ENCODE results near the gene BRD2. TPM values are rescaled to one million over a fixed set of nuclear protein-coding genes. Genes with fewer than 3 reads are reported as not detected.

The BRD2 gene
- total and polyA plus RNA-seq, 9 of the 15 experiments (the other 6 are each of a cell fraction or from before 2014, with no cell fraction given), result 19.0 to 252 (median 181) TPM

- TF ChIP-seq DEAF1 (CRISPR knock-in tag; IDR thresholded peaks at IDR 0.05) (peak; percentile 43), FUS (optimal IDR thresholded peaks at IDR 0.05; ENCODE audit: low read depth, low read length) (no peak), CTCF (IDR thresholded peaks at IDR 0.05 in 2 of 3, conservative IDR thresholded peaks at IDR 0.05 in 1 of 3; ENCODE audit: insufficient read depth in 2 of 3, low read depth in 1 of 3, low read length in 3 of 3) (peak; percentile 74 to 92 (median 77)), ETS2 (tag; IDR thresholded peaks at IDR 0.05; ENCODE audit: borderline replicate concordance, poor library complexity, severe bottlenecking) (no peak), SREBF2 (CRISPR knock-in tag; IDR thresholded peaks at IDR 0.05) (no peak), NR2F6 (CRISPR knock-in tag; IDR thresholded peaks at IDR 0.05) (no peak), TEAD4 (IDR thresholded peaks at IDR 0.05; ENCODE audit: low read length) (peak; percentile 12; the same call in 1 of the 2 replicates), TEAD4 (CRISPR knock-in tag; IDR thresholded peaks at IDR 0.05; ENCODE audit: borderline replicate concordance) (no peak), SMC3 (conservative IDR thresholded peaks at IDR 0.05; ENCODE audit: insufficient read depth, low read depth, low read length) (peak; percentile 76), ZNF140 (CRISPR knock-in tag; IDR thresholded peaks at IDR 0.05) (no peak), PTRF (tag; IDR thresholded peaks at IDR 0.05) (no peak), GTF2F1 (IDR thresholded peaks at IDR 0.05; ENCODE audit: low read depth, low read length) (no peak), PBX2 (CRISPR knock-in tag; IDR thresholded peaks at IDR 0.05; ENCODE audit: low read depth) (no peak), PBX2 (tag; conservative IDR thresholded peaks at IDR 0.05; ENCODE audit: low read depth) (no peak), BRF2 (IDR thresholded peaks at IDR 0.05; ENCODE audit: borderline replicate concordance, insufficient read depth, insufficient read length) (no peak), SMAD2 (IDR thresholded peaks at IDR 0.05; ENCODE audit: low read depth, low read length) (no peak), BDP1 (IDR thresholded peaks at IDR 0.05; ENCODE audit: insufficient read depth, insufficient read length) (no peak), HCFC1 (IDR thresholded peaks at IDR 0.05; ENCODE audit: low read depth, low read length) (no peak), ZBTB8A (IDR thresholded peaks at IDR 0.05; ENCODE audit: partially characterized antibody) (no peak)
These were observed 46.6 kb downstream of the BRD2 start (continued) for GRCh38 chr6:33014841-33015634.

Measured in K562 (cell line).